ENCODE results near the gene PSAPL1. TPM values are rescaled to one million over a fixed set of nuclear protein-coding genes. Genes with fewer than 3 reads are reported as not detected.

Gene PSAPL1
- polyA plus RNA-seq, 3 donors, result not detected

DNA sequence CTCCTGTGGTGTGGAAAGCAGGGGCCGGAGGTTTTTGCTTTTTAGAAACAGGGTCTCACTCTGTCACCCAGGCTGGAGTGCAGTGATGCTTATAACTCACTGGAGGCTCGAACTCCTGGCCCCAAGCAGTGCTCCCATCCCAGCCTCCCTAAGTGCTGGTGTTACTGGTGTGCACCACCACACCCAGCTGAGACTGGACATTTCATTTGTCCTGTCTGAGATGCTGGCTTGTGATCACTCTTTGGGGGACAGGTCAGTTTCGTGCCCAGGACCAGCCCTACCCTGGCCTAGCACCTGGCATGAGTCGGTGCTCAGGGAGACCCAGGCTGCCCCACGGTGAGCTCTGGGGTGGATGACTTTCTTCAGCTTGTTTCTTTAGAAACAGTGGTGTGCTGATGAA, 11.3 kb downstream of the PSAPL1 start:
- no peak for DNase-seq (ENCODE audit: extremely low read depth in 1 of 11, low read depth in 9 of 11, low spot score in 4 of 11)

DNA sequence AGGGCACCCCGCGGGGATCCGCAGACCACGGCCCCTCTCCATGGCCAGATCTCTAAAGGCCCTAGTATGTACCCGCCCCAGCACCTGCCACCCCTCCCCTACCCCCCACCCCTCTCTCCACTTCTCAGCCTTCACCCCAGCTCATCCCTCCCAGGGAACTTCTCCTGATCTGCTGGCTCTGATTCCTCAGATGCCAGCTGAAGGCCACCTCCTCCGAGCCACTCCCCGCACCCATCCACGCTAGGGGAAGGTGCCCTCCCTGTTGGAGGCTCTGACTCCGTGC, 11.9 kb downstream of the PSAPL1 start:
- DNase-seq (ENCODE audit: extremely low read depth in 1 of 11, low read depth in 9 of 11, low spot score in 4 of 11), result no peak

DNA sequence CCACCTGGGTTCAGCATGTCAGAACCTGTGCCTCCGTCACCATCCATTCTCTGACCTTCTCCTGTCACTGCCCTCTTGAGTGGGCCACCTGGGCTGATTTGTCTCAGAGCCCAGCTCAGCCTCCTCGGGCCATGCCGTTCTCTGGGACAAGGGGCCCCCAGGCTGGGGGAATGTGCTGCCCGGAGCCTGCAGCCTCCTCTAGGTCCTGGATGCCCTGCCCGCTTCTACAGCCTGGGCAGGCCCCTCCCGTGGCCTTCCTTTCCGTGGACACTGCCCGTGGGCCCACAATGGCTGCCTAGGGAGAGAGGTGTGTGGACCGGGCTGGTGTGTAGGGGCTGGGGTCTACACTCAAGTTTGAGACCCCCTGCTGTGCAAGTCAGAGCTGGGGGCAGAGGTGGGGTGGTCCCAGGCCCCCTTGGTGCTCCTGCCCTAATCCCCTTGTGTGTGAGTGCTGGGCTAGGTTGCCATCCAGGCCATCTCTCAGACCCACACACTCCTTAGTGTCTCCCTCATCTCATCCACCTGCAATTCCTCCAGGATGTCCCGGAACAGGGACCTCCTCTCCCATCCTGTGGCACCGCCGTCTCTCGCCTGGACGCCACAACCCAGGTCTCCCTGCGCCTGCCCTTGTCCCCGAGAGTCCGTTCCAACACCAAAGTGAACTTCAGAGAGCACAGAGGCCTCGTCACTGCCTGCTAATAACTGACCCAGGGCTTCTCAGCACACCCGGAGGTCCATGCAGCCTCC, 12.4 kb downstream of the PSAPL1 start:
- no peak for DNase-seq (ENCODE audit: extremely low read depth in 1 of 11, low read depth in 9 of 11, low spot score in 4 of 11)

DNA sequence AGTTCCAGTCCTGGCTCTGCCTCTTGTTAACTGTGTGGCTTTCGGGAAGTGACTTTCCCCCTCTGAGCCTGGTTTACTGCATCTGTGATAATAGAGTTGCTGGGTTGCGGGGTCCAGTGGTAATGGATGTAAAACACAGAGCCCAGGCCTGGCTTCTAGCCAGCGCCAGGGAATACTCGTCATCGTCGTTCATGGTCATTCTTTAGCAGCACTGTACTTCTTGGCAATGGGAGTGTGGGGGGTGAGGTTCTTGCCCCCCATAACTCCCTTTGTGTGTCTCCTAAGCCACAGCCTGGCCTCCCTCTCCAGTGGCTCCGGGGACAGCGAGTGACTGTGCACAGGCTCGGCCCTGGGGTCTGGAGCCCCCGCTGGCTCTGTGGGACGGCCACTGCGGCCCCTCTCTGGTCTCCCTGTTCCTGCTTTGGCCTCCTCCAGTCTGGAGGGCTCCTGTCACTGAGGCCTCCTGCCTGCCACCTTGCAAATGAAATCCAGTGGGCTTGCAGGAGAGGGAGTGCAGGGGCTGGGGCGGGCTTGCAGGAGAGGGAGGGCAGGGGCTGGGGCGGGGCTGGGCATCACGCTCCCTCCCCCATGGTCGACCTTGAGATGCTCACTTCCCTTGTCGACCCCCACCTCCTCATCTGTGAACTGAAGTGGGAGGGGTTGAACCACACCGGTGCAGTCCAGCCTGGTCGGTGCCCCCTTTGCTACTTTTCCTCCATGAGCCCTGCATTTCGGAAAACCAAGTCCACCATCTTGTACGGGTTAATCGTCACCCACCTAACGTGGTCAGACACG, 13.2 kb downstream of the PSAPL1 start:
- DNase-seq (ENCODE audit: extremely low read depth in 1 of 11, low read depth in 9 of 11, low spot score in 4 of 11), result no peak

DNA sequence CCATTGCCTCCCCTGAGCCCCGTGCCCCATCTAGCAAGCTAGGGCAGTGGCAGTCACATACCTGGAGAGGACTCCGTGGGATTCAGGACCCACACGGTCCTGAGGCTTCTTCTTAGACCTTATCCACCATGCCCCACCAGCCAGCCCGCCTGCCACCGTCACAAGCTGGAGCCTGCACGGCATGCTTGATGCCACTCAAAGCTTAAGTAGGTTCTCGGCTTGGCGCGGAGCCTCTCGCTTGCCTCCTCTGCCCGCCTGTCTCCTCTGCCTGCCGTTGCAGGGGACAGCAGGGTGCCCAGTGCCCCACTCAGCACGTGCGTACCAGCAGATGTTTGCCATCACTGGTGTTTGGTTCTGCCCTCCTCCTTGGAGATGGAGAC, 14.1 kb downstream of the PSAPL1 start:
- no peak for DNase-seq (ENCODE audit: extremely low read depth in 1 of 11, low read depth in 9 of 11, low spot score in 4 of 11)

DNA sequence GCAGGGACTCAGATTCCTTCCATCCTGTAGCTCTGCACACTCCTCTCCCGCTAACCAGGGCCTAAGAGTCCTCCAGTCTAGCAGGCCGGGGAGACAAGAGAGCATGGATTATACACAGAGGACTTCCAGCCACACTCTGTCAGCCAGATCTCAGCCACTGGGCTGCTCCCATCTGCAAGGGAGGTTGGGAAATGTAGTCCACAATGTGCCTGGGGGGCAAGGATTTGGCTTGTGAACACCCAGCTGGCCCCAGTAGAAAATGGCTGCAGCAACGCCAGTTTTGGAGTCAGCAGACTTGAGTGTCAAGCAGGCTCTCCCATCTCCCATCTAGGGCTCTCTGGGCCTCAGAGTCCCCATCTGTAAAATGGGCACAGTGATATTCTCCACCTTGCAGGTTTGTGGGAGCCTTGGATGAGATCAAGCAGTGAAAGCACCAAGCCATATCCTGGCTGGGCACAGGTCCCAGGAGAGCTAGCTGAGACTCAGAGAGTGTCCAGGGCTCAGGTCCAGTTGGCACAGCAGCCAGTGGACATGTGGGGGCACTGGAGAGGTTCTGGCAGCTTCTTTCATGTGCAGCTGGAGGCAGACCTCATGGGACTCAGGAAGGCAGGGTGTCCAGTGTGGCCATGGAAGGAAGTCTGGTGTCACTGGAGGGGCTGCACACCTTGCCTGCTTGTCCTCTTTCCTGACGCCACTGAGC, 14.6 kb downstream of the PSAPL1 start:
- no peak for DNase-seq (ENCODE audit: extremely low read depth in 1 of 11, low read depth in 9 of 11, low spot score in 4 of 11)

DNA sequence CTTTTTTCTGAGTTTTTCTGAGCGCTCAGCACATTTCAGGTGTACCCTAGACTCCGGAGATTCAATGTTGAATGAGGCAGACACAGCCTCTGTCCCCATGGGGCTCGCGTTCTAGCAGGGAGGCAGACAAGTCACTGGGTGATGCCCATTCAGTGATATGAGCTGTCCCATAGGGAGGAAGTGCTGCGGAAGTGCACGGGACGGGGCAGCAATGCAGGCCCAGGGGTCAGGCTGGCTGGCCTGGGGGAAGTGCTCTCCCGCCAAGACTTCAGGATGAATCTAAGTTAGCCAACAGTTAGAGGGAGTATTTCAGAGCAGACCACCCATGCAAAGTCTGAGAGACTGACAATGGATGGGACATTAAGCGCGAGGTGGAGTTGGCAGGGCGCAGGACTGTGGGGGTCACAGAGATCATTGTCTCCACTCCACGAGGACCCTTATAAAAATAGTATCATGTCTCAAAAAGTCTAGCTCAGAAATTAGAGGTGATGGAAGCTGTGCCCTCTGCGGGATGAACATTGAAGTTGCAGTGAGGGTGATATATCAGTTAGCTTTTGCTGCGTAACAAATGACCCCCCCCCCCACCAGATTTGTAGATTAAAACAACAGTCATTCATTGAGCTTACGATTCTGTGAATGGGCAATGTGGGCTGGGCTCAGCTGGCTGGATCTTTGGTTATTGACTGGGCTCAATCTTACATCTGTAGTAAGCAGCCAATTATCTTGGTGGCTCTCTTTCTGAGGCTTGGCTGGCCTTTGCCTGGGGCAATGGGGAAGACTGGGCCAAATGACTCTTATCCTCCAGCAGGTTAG, 16.4 kb downstream of the PSAPL1 start:
- DNase-seq (ENCODE audit: extremely low read depth in 1 of 11, low read depth in 9 of 11, low spot score in 4 of 11), result no peak

DNA sequence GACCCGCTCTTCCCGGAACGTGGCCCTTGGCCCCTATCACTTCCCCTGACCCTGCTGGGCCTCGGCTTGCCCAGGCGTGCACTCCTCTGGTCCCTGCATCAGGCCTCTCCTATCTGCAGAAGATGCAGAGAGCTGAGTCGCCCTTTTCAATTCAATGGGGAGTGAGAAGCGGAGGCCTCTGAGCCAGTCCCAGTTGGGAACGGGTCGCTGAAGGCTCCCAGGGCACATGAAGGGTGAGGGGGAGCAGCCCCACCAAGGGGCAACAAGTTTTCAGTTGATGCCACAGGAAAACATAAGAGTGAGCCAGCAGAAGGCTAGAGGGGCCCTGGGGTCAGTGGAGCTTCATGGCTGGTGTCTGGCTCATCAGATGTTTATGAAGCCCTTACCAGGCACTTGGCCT, 17.1 kb downstream of the PSAPL1 start:
- no peak for DNase-seq (ENCODE audit: extremely low read depth in 1 of 11, low read depth in 9 of 11, low spot score in 4 of 11)

DNA sequence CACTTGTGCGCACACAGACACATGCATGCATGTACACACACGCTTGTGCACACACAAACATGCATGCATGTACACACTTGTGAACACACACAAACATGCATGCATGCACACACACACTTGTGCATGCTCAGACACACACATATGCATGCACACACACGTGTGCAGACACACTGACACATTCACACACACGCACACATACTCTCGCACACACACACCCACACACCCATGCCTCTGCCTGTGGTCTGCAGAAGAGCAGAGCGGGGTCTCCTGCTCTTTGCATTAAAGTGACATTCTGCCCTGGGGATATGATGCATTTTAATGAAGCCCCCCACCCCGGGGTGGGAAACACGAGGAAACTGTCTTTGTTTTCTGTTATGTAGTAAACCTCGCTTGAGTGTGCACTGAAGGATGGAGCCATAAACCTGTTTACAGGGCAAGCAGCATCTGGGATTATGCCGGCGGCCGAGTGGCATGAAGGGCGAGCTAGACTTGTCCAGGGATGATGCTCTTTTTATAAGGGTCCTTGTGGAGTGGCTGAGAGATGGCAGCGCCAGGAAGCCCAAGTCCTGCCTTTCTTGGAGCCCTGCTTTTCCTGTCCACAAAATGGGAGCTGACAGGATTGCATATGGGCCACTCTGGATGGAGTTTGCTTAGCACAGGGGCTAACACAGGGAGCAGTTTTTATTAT, 17.8 kb downstream of the PSAPL1 start:
- no peak for DNase-seq (ENCODE audit: extremely low read depth in 1 of 11, low read depth in 9 of 11, low spot score in 4 of 11)

DNA sequence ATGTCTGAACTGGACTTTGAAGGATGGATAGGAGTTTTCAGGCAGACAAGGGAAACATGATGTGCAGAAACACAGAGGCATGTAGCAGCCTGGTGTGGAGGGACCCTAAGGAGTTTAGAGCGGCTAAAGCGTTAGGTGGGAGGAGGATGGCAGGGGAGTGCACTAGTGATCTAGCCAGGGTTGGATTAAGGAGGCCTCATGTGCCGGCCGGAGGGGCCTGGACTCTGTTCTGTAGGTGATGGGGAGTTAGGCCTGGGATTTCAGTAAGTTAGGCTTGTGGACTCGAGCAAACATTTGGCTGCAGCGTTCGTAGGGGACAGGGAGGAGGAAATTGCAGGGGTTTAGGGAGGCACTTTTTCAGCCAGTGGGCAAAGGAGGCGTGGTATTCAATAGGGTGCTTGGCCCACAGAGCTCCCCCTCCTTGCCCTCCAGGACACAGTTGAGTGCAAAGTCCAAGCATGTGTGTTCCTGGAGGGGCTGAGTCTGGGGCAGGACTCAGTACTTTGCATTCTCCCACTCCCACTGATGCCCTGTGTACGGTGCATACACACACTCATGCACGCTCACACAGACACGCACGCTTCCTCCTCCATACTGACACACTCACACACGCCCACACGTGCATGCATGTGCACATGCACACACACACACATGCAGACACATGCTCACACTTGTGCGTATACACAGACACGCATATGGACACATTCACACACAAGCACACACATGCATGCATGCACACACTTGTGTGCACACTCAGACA, 18.6 kb downstream of the PSAPL1 start:
- no peak for DNase-seq (ENCODE audit: extremely low read depth in 1 of 11, low read depth in 9 of 11, low spot score in 4 of 11)

DNA sequence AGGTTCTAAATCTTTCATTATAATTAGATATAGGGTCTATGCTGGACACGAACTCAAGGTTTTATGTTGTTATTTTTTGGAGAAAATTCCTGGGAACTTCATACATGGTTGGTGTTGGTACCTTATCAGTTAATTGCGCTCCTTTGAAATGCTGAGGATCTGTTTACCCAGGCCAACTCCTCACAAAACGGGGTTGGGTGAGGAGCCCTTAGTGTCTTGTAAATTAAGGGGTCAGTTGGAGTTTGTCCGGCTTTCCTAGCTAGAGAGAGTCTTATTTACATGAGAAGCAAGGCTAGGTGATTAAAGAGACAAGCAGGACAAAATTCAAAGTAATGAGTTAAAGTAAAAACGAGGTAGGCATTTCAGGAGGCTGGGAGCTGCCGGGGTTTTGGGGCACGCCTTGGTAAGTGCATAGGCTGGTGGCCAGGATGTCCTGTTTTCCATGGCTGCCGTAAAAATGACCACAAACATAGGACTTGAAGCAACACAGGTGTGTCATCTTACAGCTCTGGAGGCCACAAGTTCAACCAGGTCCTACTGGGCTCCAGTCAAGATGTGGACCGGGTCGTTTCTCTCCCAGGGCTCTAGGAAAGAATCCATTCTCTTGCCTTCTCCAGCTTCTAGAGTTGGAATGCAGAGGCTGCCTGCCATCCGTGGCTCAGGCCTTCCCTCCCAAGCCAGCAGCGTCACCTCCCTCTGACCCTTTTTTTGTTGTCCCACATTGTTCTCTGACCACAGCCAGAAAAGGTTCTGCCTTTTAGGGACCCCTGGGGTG, 19.8 kb downstream of the PSAPL1 start:
- no peak for DNase-seq (ENCODE audit: extremely low read depth in 1 of 11, low read depth in 9 of 11, low spot score in 4 of 11)

DNA sequence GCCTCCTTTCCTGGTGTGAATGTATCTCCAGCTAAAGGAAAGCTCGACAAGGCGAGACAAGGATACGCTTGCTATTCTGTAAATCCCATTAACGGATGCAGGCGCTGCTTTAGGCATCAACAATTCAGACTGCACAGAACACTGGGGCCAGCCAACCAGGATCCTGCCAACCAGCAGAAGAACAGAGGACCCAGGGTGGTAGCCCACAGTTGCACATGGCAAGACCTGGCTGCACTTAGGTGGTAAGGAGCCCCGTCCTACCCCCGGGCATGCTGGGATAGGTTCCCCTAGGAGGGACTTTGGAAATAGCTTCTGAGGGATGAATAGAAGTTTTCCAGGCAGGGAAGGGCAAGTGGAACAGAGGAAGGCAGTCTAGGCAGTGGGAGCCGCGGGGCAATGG, 20.7 kb downstream of the PSAPL1 start:
- no peak for DNase-seq (ENCODE audit: extremely low read depth in 1 of 11, low read depth in 9 of 11, low spot score in 4 of 11)

DNA sequence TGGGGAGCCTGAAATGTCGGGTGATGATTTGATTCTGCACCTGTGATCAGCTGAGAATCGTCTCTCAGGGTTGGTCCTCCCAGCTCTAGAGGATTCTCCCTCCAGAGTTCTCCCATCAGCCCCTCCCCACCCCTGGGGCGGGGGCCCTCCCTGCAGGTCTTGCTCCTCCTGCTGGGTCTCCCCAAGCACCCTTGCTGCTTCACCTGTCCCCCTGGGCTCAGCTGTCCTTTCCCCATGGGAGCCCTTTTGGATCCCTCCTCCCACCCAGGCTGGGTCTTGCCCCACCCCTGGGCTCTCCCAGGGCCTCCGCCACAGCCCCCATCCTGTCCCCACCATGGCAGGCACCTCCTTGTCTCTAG, 22.2 kb downstream of the PSAPL1 start:
- DNase-seq (ENCODE audit: extremely low read depth in 1 of 11, low read depth in 9 of 11, low spot score in 4 of 11), result no peak

DNA sequence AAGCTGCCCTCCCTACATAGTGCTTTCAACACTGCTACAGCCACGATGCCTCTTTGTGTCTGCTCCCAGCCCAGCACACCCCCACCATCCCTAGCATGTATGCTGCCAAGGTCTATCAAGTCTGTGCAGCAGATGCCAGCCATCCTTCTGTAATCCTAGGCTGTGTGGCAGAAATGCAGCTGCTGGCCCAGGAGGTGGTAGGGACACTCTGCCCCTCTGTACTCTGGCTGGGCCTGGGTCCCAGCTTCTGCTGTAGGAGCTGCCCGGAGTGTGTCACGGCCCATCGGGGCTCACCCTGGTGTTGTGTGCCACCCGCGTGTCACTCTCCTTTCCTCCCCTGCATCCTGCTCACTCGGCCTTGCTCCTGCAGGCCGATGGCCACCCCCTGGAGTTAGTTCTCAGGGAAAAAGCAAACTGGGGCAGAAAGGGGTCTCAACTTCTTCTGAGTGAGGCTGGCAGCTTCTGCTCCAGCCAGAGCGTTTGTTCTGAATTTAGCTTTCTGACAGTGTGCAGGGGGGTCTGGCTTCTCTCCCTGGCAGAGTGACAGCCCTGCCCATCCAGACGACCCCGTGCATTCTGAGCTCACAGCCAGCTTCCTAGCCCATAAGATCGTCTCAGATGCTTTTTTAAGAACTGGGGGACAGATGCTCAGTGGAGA, 22.7 kb downstream of the PSAPL1 start:
- no peak for DNase-seq (ENCODE audit: extremely low read depth in 1 of 11, low read depth in 9 of 11, low spot score in 4 of 11)

DNA sequence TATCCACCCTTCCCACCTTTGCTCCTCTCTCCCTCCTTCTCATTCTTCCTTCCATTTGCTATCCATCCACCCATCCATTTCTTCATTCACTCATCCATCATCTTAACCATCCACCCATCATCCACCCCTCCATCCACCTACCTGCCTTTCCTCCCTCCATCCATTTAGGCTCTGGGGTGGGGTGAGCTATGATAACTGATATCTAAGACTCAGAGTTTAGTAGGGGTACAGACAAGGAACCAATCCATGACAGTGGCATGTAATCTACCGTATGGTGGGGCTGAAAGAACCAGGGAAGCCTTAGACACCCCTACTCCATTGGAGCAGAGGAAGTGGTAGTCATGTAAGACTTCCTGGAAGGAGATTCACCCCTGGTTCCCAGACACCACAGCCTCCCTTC, 23.2 kb downstream of the PSAPL1 start:
- no peak for DNase-seq (ENCODE audit: extremely low read depth in 1 of 11, low read depth in 9 of 11, low spot score in 4 of 11)

DNA sequence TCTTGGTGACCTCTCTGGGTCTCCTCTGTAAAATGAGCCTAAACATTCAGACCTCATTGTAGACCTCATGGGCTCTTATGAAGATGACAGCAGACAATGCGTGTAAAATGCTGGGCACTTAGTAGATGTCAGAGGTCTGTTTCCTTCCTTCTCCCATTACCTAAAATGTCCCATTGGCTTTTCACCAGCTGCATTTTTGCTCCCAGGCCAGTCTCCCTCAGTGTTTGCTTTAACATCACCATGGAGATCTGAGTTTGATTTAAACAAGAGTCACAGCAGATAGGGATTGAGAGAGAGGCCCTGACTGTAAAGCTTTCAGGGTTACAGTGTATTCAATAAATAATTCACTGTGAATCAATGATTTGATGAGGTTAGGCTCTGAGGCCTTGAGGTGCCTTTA, 24.3 kb downstream of the PSAPL1 start:
- peak in 7 of 11 donors; percentile 15 to 58 (median 37) for DNase-seq (ENCODE audit: extremely low read depth in 1 of 11, low read depth in 9 of 11, low spot score in 4 of 11)

DNA sequence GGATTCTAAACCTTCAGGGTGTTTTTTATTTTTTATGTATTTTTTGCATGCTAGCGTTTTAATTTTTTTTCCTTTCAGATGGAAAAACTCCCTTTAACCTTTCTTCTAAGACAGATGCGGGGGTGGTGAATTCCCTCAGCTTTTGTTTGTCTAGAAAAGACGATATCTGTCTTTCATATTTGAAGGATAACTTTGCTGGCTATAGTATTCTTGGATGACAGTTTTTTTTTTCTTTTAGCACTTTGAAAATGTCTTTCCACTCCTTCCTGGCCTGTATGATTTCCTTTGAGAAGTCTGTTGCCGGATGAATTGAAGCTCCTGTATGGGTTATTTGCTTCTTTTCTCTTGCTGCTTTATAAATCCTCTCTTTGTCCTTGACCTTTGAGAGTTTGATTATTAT, 26.6 kb downstream of the PSAPL1 start:
- DNase-seq (ENCODE audit: extremely low read depth in 1 of 11, low read depth in 9 of 11, low spot score in 4 of 11), result no peak

Data from renal cortex interstitium (tissue), 11 donors.